ENCODE results near the gene ATXN2. TPM values are rescaled to one million over a fixed set of nuclear protein-coding genes. Genes with fewer than 3 reads are reported as not detected.

The ATXN2 gene
- total and polyA plus RNA-seq, 3 donors from 2014 or later: 61.4 to 165 (median 145) TPM

GRCh38 chr12:111590552-111590951 is 8.6 kb downstream of the ATXN2 start:
- Histone ChIP-seq H3K36me3 (ENCODE audit: low read depth, missing control alignments) (no peaks in the 10 kb centered on the region), H3K27ac (no peak overlapping the region), H3K27me3 (no peaks in the 10 kb centered on the region), H3K9me3 (no peaks in the 10 kb centered on the region), H3K4me1 (peaks cover 18% of the 10 kb centered on the region), H3K4me3 (no peak overlapping the region)
- intact Hi-C loops (cut with DNase I; ENCODE audit: low total_unique reads): no loop called here
- TF ChIP-seq, protein P1, sequence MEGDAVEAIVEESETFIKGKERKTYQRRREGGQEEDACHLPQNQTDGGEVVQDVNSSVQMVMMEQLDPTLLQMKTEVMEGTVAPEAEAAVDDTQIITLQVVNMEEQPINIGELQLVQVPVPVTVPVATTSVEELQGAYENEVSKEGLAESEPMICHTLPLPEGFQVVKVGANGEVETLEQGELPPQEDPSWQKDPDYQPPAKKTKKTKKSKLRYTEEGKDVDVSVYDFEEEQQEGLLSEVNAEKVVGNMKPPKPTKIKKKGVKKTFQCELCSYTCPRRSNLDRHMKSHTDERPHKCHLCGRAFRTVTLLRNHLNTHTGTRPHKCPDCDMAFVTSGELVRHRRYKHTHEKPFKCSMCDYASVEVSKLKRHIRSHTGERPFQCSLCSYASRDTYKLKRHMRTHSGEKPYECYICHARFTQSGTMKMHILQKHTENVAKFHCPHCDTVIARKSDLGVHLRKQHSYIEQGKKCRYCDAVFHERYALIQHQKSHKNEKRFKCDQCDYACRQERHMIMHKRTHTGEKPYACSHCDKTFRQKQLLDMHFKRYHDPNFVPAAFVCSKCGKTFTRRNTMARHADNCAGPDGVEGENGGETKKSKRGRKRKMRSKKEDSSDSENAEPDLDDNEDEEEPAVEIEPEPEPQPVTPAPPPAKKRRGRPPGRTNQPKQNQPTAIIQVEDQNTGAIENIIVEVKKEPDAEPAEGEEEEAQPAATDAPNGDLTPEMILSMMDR (IDR thresholded peaks at IDR 0.05): no peak
- no peak for TF ChIP-seq POLR2A (IDR thresholded peaks at IDR 0.05)
- DNase-seq: no peak
- 69 to 76% methylated on average over 6 of the region's 6 CpGs for WGBS, 2 donors

DNA sequence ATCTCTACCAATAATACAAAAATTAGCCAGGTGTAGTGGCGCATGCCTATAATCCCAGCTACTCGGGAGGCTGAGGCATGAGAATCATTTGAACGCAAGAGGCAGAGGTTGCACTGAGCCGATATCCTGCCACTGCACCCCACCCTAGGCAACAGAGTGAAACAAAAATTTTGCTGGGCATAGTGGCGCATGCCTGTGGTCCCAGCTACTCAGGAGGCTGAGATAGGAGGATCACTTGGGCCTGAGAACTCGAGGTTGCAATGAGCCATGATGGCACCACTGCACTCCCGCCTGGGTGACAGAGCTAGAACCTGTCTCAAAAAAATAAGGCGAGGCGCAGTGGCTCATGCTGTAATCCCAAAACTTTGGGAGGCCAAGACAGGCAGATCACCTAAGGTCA is 9.5 kb downstream of the ATXN2 start:
- no peak for TF ChIP-seq POLR2A (IDR thresholded peaks at IDR 0.05)
- TF ChIP-seq, protein P1 (IDR thresholded peaks at IDR 0.05): no peak
- Histone ChIP-seq H3K27ac (no peak overlapping the region), H3K9me3 (no peaks in the 10 kb centered on the region), H3K4me3 (no peak overlapping the region), H3K4me1 (peaks cover 9% of the 10 kb centered on the region), H3K36me3 (ENCODE audit: low read depth, missing control alignments) (no peaks in the 10 kb centered on the region), H3K27me3 (no peaks in the 10 kb centered on the region)
- DNase-seq: no peak
- WGBS, 2 donors: 84 to 91% methylated on average over 9 of the region's 9 CpGs
- intact Hi-C loops (cut with DNase I; ENCODE audit: low total_unique reads): no loop called here

DNA sequence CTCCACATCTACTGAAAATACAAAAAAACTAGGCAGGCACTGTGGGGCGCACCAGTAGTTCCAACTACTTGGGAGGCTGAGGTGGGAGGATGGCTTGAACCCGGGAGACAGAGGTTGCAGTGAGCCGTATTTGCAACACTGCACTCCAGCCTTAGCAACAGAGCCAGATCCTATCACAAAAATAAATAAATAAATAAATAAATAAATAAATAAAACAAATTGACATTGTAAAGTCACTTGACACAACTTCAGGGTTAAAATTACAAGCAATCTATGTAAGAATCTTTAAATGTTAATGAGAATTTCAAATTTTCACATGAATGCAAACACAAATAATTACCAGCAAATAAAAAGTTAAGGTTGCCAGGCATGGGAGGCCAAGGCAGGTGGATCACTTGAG is 11.1 kb downstream of the ATXN2 start:
- TF ChIP-seq POLR2A (IDR thresholded peaks at IDR 0.05): no peak
- TF ChIP-seq, protein P1 (IDR thresholded peaks at IDR 0.05): no peak
- Histone ChIP-seq H3K4me1 (no peaks in the 10 kb centered on the region), H3K27me3 (no peaks in the 10 kb centered on the region), H3K4me3 (no peak overlapping the region), H3K36me3 (ENCODE audit: low read depth, missing control alignments) (no peaks in the 10 kb centered on the region), H3K9me3 (no peaks in the 10 kb centered on the region), H3K27ac (no peak overlapping the region)
- 62 to 90% methylated on average over 3 of the region's 3 CpGs for WGBS, 2 donors
- intact Hi-C loops (cut with DNase I; ENCODE audit: low total_unique reads): no loop called here
- no peak for DNase-seq

DNA sequence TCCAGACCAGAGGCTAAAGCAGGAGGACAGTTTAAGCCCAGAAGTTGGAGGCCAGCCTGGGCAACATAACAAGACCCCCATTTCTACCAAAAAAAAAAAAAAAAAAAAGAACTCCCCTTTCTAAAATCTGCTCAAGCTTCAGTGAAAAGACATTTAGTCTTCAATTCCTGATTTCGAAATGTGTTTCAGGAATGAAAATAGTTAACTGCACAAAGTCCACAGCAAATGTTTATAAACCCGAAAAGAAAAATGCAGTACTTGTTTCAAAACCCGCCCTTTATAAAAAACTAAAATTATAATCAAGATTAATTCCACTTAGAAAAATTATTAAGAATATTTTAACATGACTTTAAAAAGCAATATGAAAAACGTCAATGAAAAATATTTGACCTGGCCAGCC is 12.1 kb downstream of the ATXN2 start:
- Histone ChIP-seq H3K36me3 (ENCODE audit: low read depth, missing control alignments) (no peaks in the 10 kb centered on the region), H3K4me3 (no peak overlapping the region), H3K4me1 (no peaks in the 10 kb centered on the region), H3K27ac (no peak overlapping the region), H3K9me3 (no peaks in the 10 kb centered on the region), H3K27me3 (no peaks in the 10 kb centered on the region)
- WGBS, 2 donors: 54 to 56% methylated on average over 4 of the region's 4 CpGs
- intact Hi-C loops (cut with DNase I; ENCODE audit: low total_unique reads): no loop called here
- no peak for TF ChIP-seq POLR2A (IDR thresholded peaks at IDR 0.05)
- TF ChIP-seq, protein P1 (IDR thresholded peaks at IDR 0.05): no peak
- DNase-seq: no peak

DNA sequence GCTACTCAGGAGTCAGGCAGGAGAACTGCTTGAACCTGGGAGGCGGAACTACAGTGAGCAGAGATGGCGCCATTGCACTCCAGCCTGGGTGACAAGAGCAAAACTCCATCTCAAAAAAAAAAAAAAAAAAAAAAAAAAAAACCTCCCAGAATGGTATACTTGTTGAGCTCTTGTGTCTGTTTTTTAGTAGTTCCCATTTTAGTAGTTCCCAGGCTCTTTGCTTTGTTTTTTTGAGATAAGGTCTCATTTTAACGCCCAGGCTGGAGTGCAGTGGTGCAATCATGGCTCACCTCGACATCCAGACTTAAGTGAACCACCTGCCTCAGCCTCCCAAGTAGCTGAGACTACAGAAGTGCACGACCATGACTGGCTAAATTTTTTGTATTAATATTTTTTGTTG is 13.4 kb downstream of the ATXN2 start:
- H3K4me3 ChIP-seq: no peak overlapping the region
- no peaks in the 10 kb centered on the region for H3K9me3 ChIP-seq
- intact Hi-C loops (cut with DNase I; ENCODE audit: low total_unique reads): no loop called here
- peaks cover 1% of the 10 kb centered on the region for H3K4me1 ChIP-seq
- H3K36me3 ChIP-seq (ENCODE audit: low read depth, missing control alignments): no peaks in the 10 kb centered on the region
- no peak overlapping the region for H3K27ac ChIP-seq
- TF ChIP-seq POLR2A (IDR thresholded peaks at IDR 0.05): no peak
- TF ChIP-seq, protein P1 (IDR thresholded peaks at IDR 0.05): no peak
- H3K27me3 ChIP-seq: no peaks in the 10 kb centered on the region
- DNase-seq: no peak
- WGBS, 2 donors: 76 to 79% methylated on average over 5 of the region's 5 CpGs
